ENCODE results near the gene FKBP14.

FKBP14 gene

DNA sequence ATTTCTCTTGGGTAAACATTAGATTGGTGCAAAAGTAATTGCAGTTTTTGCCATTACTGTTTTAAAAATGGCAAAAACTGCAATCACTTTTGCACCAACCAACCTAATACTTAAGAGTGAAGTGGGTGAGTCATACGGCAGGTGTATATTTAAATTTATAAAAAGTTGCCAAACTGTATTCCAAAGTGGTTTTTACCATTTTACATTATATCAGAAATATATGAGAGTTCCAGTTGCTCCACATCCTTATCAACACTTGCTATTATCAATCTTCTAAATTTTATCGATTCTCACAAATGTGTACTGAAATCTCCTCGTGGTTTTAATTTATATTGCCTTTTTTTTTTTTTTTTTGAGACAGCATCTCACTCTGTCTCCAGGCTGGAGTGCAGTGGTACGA lies 33.4 kb downstream of the FKBP14 start:
- no peak overlapping the region for H3K27ac ChIP-seq (ENCODE audit: insufficient read depth, low read depth, low read length, poor library complexity, severe bottlenecking)
- H3K4me3 ChIP-seq (ENCODE audit: insufficient read depth, low read depth, low read length): no peak overlapping the region
- peaks cover 2% of the 10 kb centered on the region for H3K9me3 ChIP-seq (ENCODE audit: control insufficient read depth, low read length)
- 95 to 96% methylated on average over 3 to 4 of the region's 4 CpGs for WGBS, 2 experiments
- H3K27me3 ChIP-seq (ENCODE audit: control insufficient read depth, insufficient read depth, low read length, poor library complexity, severe bottlenecking): peaks cover 14% of the 10 kb centered on the region
- H3K4me1 ChIP-seq (ENCODE audit: control insufficient read depth, insufficient read depth, low read length): no peaks in the 10 kb centered on the region
- H3K36me3 ChIP-seq (ENCODE audit: control insufficient read depth, insufficient read depth, low read length): no peaks in the 10 kb centered on the region

GRCh38 chr7:29991937-29992336 lies 34.6 kb downstream of the FKBP14 start:
- Histone ChIP-seq H3K36me3 (ENCODE audit: control insufficient read depth, insufficient read depth, low read length) (no peaks in the 10 kb centered on the region), H3K4me3 (ENCODE audit: insufficient read depth, low read depth, low read length) (no peak overlapping the region), H3K9me3 (ENCODE audit: control insufficient read depth, low read length) (peaks cover 2% of the 10 kb centered on the region), H3K27me3 (ENCODE audit: control insufficient read depth, insufficient read depth, low read length, poor library complexity, severe bottlenecking) (peaks cover 15% of the 10 kb centered on the region), H3K27ac (ENCODE audit: insufficient read depth, low read depth, low read length, poor library complexity, severe bottlenecking) (no peak overlapping the region), H3K4me1 (ENCODE audit: control insufficient read depth, insufficient read depth, low read length) (peaks cover 7% of the 10 kb centered on the region)
- WGBS, 2 experiments: 89 to 94% methylated on average over 5 of the region's 5 CpGs

DNA sequence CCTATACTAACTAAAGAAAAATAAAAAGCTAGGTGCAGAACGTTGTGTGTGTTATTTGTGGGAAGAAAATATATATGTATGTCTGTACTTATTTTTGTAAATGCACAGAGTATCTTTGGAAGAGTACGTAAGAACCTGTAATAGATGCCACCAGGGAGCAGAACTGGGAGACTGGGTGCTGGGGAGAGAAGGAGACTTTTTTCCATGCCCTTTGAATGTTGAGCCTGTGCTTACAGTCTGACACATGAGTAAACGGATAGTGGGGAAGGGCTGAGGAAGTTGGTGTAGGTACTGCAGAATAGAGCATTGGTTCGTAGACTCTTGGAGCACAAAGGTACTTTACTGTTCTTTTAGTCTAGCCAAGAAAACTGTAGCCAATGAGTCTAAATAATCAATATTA lies 35.6 kb downstream of the FKBP14 start:
- Histone ChIP-seq H3K36me3 (ENCODE audit: control insufficient read depth, insufficient read depth, low read length) (no peaks in the 10 kb centered on the region), H3K4me3 (ENCODE audit: insufficient read depth, low read depth, low read length) (no peak overlapping the region), H3K27ac (ENCODE audit: insufficient read depth, low read depth, low read length, poor library complexity, severe bottlenecking) (no peak overlapping the region), H3K9me3 (ENCODE audit: control insufficient read depth, low read length) (peaks cover 2% of the 10 kb centered on the region), H3K27me3 (ENCODE audit: control insufficient read depth, insufficient read depth, low read length, poor library complexity, severe bottlenecking) (peaks cover 15% of the 10 kb centered on the region), H3K4me1 (ENCODE audit: control insufficient read depth, insufficient read depth, low read length) (peaks cover 7% of the 10 kb centered on the region)
- 89 to 94% methylated on average over 4 of the region's 4 CpGs for WGBS, 2 experiments

GRCh38 chr7:29989257-29989995 lies 37.1 kb downstream of the FKBP14 start, which contains the start of gene SCRN1:
SCRN1 (minus strand) TSS chr7:29989801; CDS start chr7:29969067, 20,734 bp downstream.
- H3K27me3 ChIP-seq (ENCODE audit: control insufficient read depth, insufficient read depth, low read length, poor library complexity, severe bottlenecking): peaks cover 15% of the 10 kb centered on the region
- 0% methylated on average over 79 of the region's 79 CpGs for WGBS, 2 experiments
- H3K36me3 ChIP-seq (ENCODE audit: control insufficient read depth, insufficient read depth, low read length): no peaks in the 10 kb centered on the region
- H3K4me3 ChIP-seq (ENCODE audit: insufficient read depth, low read depth, low read length): peak within 1 kb of the TSS; percentile 96
- no peak within 1 kb of the TSS for H3K27ac ChIP-seq (ENCODE audit: insufficient read depth, low read depth, low read length, poor library complexity, severe bottlenecking)
- H3K9me3 ChIP-seq (ENCODE audit: control insufficient read depth, low read length): peaks cover 2% of the 10 kb centered on the region
- H3K4me1 ChIP-seq (ENCODE audit: control insufficient read depth, insufficient read depth, low read length): peaks cover 7% of the 10 kb centered on the region

DNA sequence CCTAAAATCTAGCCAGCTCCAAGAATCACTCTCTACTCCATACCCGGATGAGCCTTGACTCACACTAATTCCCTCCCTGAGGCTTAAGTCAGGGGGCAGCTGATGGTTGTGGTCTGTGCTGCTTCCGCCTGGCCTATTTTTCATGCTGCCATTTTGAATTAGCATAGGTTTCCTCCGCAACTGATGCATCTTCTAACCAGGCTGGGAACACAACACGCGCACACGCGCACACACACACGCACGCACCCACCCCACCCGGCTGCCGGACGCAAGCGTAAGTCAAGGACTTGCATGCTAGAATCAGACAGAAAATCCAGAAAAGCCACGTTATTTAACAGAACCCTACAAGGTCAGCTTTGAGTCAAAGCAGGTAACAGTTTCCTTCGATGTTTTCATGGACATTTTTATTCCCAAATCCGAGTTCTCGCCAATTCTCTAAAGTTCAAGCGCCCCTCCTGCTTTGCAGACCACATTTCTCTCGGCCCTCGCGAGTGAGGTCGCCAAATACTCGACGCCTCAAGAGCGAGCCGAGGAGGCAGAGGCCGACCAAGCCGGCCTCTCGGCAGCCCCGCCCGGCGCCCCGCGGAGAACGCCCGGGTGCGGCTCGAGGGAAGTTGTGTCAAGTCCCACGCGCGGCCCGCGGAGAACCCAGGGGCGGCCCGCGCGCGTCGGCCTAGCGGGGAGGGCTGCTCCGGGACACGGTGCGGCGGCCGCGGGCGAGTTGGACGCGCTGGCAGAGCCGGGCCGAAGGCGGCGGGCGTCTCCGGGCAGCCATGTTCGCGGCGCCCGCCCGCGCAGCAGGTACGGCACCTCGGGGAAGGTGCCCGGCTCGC lies 37.9 kb downstream of the FKBP14 start:
- H3K36me3 ChIP-seq (ENCODE audit: control insufficient read depth, insufficient read depth, low read length): no peaks in the 10 kb centered on the region
- H3K27ac ChIP-seq (ENCODE audit: insufficient read depth, low read depth, low read length, poor library complexity, severe bottlenecking): peak overlapping the region; percentile 32
- peaks cover 2% of the 10 kb centered on the region for H3K9me3 ChIP-seq (ENCODE audit: control insufficient read depth, low read length)
- WGBS, 2 experiments: 2% methylated on average over 75 of the region's 75 CpGs
- peaks cover 7% of the 10 kb centered on the region for H3K4me1 ChIP-seq (ENCODE audit: control insufficient read depth, insufficient read depth, low read length)
- H3K4me3 ChIP-seq (ENCODE audit: insufficient read depth, low read depth, low read length): peak overlapping the region; percentile 96
- H3K27me3 ChIP-seq (ENCODE audit: control insufficient read depth, insufficient read depth, low read length, poor library complexity, severe bottlenecking): peaks cover 15% of the 10 kb centered on the region

- H3K4me3 ChIP-seq (ENCODE audit: insufficient read depth, low read depth, low read length): peak overlapping the region; percentile 96
Observed at GRCh38 chr7:29987811-29988317, 38.6 kb downstream of the FKBP14 start.

GRCh38 chr7:29987083-29987482 lies 39.4 kb downstream of the FKBP14 start:
- Histone ChIP-seq H3K27me3 (ENCODE audit: control insufficient read depth, insufficient read depth, low read length, poor library complexity, severe bottlenecking) (peaks cover 15% of the 10 kb centered on the region), H3K27ac (ENCODE audit: insufficient read depth, low read depth, low read length, poor library complexity, severe bottlenecking) (no peak overlapping the region), H3K9me3 (ENCODE audit: control insufficient read depth, low read length) (no peaks in the 10 kb centered on the region), H3K4me3 (ENCODE audit: insufficient read depth, low read depth, low read length) (no peak overlapping the region), H3K4me1 (ENCODE audit: control insufficient read depth, insufficient read depth, low read length) (peaks cover 7% of the 10 kb centered on the region), H3K36me3 (ENCODE audit: control insufficient read depth, insufficient read depth, low read length) (no peaks in the 10 kb centered on the region)
- 80 to 83% methylated on average over 2 of the region's 2 CpGs for WGBS, 2 experiments

More at GRCh38 chr7:29987811-29988317, 38.6 kb downstream of the FKBP14 start:
- Histone ChIP-seq H3K4me1 (ENCODE audit: control insufficient read depth, insufficient read depth, low read length) (peaks cover 7% of the 10 kb centered on the region), H3K27ac (ENCODE audit: insufficient read depth, low read depth, low read length, poor library complexity, severe bottlenecking) (peak overlapping the region; percentile 32), H3K9me3 (ENCODE audit: control insufficient read depth, low read length) (no peaks in the 10 kb centered on the region), H3K36me3 (ENCODE audit: control insufficient read depth, insufficient read depth, low read length) (no peaks in the 10 kb centered on the region), H3K27me3 (ENCODE audit: control insufficient read depth, insufficient read depth, low read length, poor library complexity, severe bottlenecking) (peaks cover 15% of the 10 kb centered on the region)
- 43 to 46% methylated on average over 7 to 8 of the region's 8 CpGs for WGBS, 2 experiments

DNA sequence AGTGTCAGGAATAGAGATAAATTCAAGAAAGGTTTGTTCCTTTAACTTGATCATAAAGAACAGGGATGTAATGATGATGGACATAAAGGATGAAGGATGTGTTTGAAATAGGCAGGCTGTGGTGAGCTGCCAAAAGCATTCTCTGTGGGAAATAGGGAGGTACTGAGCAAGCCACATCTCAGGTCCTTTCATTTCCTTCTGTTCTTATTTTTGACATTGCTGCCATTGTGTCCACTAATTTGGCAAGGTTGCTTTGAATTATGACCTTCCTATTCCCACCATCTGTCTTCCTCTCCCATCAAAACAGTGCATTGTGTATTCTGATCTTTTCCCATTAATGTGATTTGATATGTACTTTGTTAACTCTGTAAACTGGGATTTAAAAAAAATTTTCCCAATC lies 46.4 kb downstream of the FKBP14 start:
- no peak overlapping the region for H3K27ac ChIP-seq (ENCODE audit: insufficient read depth, low read depth, low read length, poor library complexity, severe bottlenecking)
- H3K4me1 ChIP-seq (ENCODE audit: control insufficient read depth, insufficient read depth, low read length): peaks cover 4% of the 10 kb centered on the region
- H3K4me3 ChIP-seq (ENCODE audit: insufficient read depth, low read depth, low read length): no peak overlapping the region
- no peaks in the 10 kb centered on the region for H3K27me3 ChIP-seq (ENCODE audit: control insufficient read depth, insufficient read depth, low read length, poor library complexity, severe bottlenecking)
- H3K9me3 ChIP-seq (ENCODE audit: control insufficient read depth, low read length): no peaks in the 10 kb centered on the region
- no peaks in the 10 kb centered on the region for H3K36me3 ChIP-seq (ENCODE audit: control insufficient read depth, insufficient read depth, low read length)

DNA sequence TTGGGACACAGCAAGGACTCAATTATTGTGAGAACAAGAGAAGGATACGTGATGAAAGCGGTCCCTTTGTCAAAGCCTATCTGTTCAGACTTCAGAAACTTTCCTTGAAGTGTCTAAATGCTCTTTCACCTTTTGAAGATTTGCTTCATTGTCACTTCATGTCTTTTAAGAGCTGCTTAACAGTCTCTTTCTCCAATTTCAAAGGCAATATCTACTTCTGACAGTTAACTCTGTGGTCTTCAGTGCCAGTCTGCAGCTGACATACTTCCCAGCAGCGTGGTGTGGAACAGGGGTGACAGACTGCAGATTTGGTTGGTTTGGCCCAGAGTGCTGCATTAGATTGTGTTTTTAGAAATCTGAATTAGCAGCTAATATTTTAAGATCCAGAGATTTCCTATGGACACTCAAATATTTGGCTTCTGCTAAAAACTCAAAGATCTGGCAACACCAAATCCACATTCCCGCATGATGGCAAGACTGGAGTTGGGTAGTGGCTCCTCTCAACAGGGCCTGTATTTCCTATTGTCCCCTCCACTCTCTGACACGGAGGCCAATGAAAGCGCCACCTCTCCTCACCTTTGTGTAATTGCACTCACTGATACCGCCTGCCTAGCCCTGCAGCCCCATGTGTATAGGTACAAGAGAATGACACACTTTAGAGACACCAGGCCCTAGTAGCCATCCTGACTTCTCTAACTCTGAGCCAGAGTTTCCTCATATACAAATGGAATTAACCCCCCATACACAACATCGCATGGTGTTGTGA lies 48.4 kb downstream of the FKBP14 start:
- Histone ChIP-seq H3K9me3 (ENCODE audit: control insufficient read depth, low read length) (no peaks in the 10 kb centered on the region), H3K27me3 (ENCODE audit: control insufficient read depth, insufficient read depth, low read length, poor library complexity, severe bottlenecking) (no peaks in the 10 kb centered on the region), H3K27ac (ENCODE audit: insufficient read depth, low read depth, low read length, poor library complexity, severe bottlenecking) (no peak overlapping the region), H3K4me3 (ENCODE audit: insufficient read depth, low read depth, low read length) (no peak overlapping the region), H3K36me3 (ENCODE audit: control insufficient read depth, insufficient read depth, low read length) (no peaks in the 10 kb centered on the region), H3K4me1 (ENCODE audit: control insufficient read depth, insufficient read depth, low read length) (peaks cover 4% of the 10 kb centered on the region)
- WGBS, 2 experiments: 55 to 57% methylated on average over 7 to 8 of the region's 8 CpGs

Data from ectodermal cell (in vitro differentiated cells).